Measurements from ENCODE around the gene NOL9. TPM values are rescaled to one million over a fixed set of nuclear protein-coding genes. Genes with fewer than 3 reads are reported as not detected.
A peak's percentile ranks its signal among the peaks of the same experiment; 100 is the strongest.

NOL9 gene
- total and polyA plus RNA-seq, 2 of the 13 experiments (the other 11 are each of a cell fraction or from before 2014, with no cell fraction given), result 18.0 to 24.7 TPM

GRCh38 chr1:6490181-6491080 is 63.9 kb downstream of the NOL9 start (continued):
- TF ChIP-seq THRA (CRISPR knock-in tag; IDR thresholded peaks at IDR 0.05; ENCODE audit: borderline replicate concordance), result 0 out of 2 replicates have a peak, but pooled peaks have one; percentile 5
- no peak for TF ChIP-seq CENPX (CRISPR knock-in tag; IDR thresholded peaks at IDR 0.05)
- no peak; the same call in 1 of the 2 replicates for TF ChIP-seq KMT2A (CRISPR knock-in tag; IDR thresholded peaks at IDR 0.05)
- no peak for TF ChIP-seq NR2F6 (IDR thresholded peaks at IDR 0.05)
- TF ChIP-seq NR2F6 (CRISPR knock-in tag; IDR thresholded peaks at IDR 0.05), result no peak
- no peak for TF ChIP-seq ZBTB42 (CRISPR knock-in tag; IDR thresholded peaks at IDR 0.05)
- TF ChIP-seq ZNF503 (CRISPR knock-in tag; IDR thresholded peaks at IDR 0.05), result 0 out of 2 replicates have a peak, but pooled peaks have one; percentile 18
- TF ChIP-seq NFIC (IDR thresholded peaks at IDR 0.05; ENCODE audit: low read length), result no peak
- TF ChIP-seq ZNF136 (CRISPR knock-in tag; IDR thresholded peaks at IDR 0.05; ENCODE audit: low read depth), result no peak
- TF ChIP-seq HNRNPUL1 (IDR thresholded peaks at IDR 0.05; ENCODE audit: low read depth, low read length), result no peak
- 0 out of 2 replicates have a peak, but pooled peaks have one; percentile 22 for TF ChIP-seq ZNF331 (CRISPR knock-in tag; IDR thresholded peaks at IDR 0.05)
- TF ChIP-seq ZNF318 (CRISPR knock-in tag; IDR thresholded peaks at IDR 0.05), result peak; percentile 22; the same call in 1 of the 2 replicates
- 0 out of 2 replicates have a peak, but pooled peaks have one; percentile 17 for TF ChIP-seq PCBP1 (IDR thresholded peaks at IDR 0.05; ENCODE audit: borderline replicate concordance, low read depth, low read length)
- TF ChIP-seq ZNF414 (CRISPR knock-in tag; IDR thresholded peaks at IDR 0.05), result peak; percentile 59; the same call in 1 of the 2 replicates
- peak; percentile 44; the same call in 1 of the 2 replicates for TF ChIP-seq NR2C2 (CRISPR knock-in tag; IDR thresholded peaks at IDR 0.05; ENCODE audit: borderline replicate concordance)
